GM12864 (cell line): ENCODE results near the gene ABHD10.

Experiments used
- DNase-seq: peaks from one replicate; pipeline ENCODE4 v3.0.0-alpha.2; 2011; ENCODE audit warnings: low read depth
- H3K4me3 ChIP-seq: 2 replicates; pipeline ENCODE4 v1.5.1; 2011; ENCODE audit warnings: mild to moderate bottlenecking, low read depth, low read length, control low read depth
- TF ChIP-seq, protein P1 (sequence below): IDR thresholded peaks from 2 replicates; pipeline ENCODE4 v1.5.1; 2011; ENCODE audit warnings: low read depth, mild to moderate bottlenecking, moderate library complexity, low read length, control low read depth, inconsistent platforms; ENCODE audit errors: missing control alignments

Gene ABHD10

DNA sequence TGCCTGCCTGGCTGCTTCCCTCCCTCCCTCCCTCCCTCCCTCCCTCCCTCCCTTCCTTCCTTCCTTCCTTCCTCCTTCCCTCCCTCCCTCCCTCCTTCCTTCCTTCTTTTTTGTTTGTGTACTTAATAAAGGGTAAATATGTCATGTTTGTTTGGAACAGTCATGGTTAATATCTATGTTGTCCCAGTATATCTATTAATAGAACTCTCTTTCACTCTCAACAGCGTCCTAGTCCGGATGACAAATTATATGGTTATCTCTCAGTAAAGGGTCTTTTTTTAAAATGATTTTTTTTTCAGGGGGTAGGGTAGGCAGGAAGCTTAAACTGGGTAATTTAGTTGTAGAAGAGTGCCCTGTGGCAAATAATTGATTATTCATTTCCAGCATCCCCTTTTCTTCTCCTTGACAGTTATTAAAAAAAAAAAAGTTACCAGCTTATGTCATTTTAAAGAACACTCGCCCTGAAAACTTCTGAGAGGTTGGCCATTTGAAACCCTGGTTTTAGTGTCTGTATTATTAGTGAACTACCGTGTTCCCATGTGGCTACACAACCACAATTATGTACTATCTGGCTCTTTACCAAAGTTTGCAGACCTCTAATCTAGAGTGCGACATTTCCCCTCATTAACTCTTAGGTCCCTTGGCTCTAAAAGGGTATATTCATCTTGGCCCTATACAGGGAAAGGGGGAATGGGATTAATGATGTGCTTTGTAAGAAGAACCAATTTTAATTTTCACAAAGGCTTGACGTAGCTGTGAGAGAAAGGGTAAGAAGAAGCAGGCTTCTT is 33.6 kb downstream of the ABHD10 start:
- no peak overlapping the region for H3K4me3 ChIP-seq
- no peak for DNase-seq
- TF ChIP-seq, protein P1, sequence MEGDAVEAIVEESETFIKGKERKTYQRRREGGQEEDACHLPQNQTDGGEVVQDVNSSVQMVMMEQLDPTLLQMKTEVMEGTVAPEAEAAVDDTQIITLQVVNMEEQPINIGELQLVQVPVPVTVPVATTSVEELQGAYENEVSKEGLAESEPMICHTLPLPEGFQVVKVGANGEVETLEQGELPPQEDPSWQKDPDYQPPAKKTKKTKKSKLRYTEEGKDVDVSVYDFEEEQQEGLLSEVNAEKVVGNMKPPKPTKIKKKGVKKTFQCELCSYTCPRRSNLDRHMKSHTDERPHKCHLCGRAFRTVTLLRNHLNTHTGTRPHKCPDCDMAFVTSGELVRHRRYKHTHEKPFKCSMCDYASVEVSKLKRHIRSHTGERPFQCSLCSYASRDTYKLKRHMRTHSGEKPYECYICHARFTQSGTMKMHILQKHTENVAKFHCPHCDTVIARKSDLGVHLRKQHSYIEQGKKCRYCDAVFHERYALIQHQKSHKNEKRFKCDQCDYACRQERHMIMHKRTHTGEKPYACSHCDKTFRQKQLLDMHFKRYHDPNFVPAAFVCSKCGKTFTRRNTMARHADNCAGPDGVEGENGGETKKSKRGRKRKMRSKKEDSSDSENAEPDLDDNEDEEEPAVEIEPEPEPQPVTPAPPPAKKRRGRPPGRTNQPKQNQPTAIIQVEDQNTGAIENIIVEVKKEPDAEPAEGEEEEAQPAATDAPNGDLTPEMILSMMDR = no peak

DNA sequence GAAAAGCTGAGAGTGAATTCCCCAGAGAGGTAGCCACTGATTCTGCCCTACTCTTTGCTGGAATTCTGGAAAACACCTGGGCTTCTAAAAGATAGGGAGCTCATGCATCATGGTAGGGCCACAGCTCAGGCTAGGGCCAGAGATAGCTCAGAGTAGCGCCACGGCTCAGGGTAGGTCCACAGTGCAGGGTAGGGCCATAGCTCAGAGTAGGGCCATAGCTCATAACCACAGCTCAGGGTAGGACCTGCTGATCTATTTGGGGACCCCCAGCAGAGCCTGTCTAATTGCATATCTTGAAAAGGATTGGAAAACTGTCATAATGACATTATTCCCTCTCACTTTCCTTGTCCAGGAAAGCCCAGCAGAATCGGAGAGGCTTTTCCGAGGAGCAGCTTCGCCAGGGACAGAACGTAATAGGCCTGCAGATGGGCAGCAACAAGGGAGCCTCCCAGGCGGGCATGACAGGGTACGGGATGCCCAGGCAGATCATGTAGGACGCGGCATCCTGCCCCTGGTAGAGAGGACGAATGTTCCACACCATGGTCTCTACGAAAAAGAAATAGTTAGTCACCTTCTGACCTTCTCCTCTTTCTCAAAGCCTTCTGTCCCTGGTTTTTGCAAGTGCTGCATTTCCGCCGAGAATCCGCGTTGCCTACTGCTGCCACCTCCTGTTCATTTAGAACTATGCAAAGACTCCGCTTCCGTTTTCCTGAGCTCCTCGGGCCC is 34.4 kb downstream of the ABHD10 start:
- DNase-seq = peak; percentile 18
- no peak overlapping the region for H3K4me3 ChIP-seq
- TF ChIP-seq, protein P1 = peak; percentile 69

DNA sequence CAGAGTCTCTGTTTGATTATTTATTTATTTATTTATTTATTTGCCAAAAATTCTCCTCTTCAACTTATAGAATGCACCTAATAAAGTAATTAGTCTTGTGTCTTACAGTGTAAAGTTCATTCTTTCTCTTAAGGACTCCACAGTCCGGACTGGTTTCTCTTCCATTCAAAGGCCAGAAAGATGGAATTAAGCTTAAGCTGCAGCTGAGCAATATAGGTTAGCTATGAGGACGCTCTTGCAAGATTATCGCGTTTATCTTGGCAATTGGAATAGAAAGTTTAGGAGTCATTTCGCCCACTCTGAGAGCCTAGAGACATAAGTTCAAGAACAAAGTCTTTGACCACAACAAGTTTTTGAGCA is 34.9 kb downstream of the ABHD10 start:
- TF ChIP-seq, protein P1 = no peak
- no peak for DNase-seq
- no peak overlapping the region for H3K4me3 ChIP-seq

DNA sequence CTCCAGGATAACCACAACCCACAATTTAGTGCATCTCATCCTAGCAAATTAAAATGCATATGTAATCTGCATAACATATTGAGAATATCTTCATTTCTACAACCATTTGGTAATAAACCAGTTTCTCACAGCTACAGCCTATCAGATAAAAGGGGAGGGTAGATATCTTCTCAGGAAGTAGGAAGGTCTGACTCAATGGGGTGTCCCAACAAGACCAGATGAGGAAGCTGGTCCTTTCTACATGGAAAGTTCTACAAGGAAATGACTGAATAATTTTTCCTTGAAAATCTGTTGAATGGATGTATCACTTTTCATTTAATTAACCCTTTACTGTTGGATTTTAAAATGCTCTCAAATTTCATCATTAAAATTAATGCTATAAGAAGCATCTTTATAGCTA is 38.3 kb downstream of the ABHD10 start:
- no peak overlapping the region for H3K4me3 ChIP-seq
- no peak for DNase-seq
- TF ChIP-seq, protein P1 = no peak

DNA sequence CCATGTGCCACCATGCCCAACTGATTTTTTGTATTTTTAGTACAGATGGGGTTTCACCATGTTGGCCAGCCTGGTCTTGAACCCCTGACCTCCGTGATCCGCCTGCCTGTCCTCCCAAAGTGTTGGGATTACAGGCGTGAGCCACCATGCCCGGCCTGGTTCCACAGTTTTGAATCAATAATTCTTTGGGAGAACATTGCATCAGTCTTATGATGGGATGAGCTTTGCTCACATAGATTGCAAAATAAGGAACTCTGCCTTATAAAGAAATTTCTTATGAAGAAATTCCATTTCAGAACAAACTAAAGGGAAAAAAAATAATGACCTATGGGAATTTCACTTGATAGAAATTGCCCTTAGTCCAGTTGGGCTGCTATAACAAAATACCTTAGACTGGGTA is 39.9 kb downstream of the ABHD10 start:
- TF ChIP-seq, protein P1 = no peak
- DNase-seq = no peak
- H3K4me3 ChIP-seq = no peak overlapping the region

DNA sequence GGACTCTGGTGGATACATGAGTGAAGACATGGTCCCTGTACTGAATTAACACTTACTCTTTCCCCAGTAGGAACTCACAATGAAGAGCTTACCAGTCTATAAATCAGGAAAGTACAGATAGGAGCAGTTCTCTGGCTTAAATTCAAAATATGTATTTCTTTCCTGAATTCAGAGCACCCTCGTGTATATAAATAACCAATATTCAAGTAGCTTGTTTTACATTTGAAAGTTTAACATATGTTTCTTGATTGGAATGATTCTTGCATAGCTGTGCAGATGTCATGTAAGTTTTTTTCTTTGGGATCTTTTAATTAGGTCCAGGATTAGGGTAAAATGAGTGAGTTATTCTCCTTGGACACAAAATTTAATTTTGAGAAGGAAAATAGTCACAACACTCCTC is 40.9 kb downstream of the ABHD10 start:
- no peak overlapping the region for H3K4me3 ChIP-seq
- DNase-seq = no peak

More for the DNA sequence above, 40.9 kb downstream of the ABHD10 start:
- TF ChIP-seq, protein P1 = no peak
